HFFc6 (cell line): ENCODE results near the gene PHLDB3. TPM values are rescaled to one million over a fixed set of nuclear protein-coding genes. Genes with fewer than 3 reads are reported as not detected.
"Not testable (repeated sequence)": the region's sequence is repeated elsewhere in the genome, so short reads cannot be mapped to it uniquely, and the experiment has no call there.

Experiments used
- DNase-seq: peaks from one replicate; pipeline ENCODE4 v3.0.0-alpha.2; 2018
- H3K27ac Mint-ChIP-seq: 2 replicates; pipeline ENCODE4 v1.8.0; 2020; ENCODE audit warnings: mild to moderate bottlenecking, mixed read lengths
- H3K27me3 Mint-ChIP-seq: 2 replicates; pipeline ENCODE4 v1.8.0; 2021; ENCODE audit warnings: mild to moderate bottlenecking, moderate library complexity, mixed read lengths; ENCODE audit not compliant: insufficient read depth
- H3K36me3 Mint-ChIP-seq: 2 replicates; pipeline ENCODE4 v1.8.0; 2021; ENCODE audit warnings: low read depth, mixed read lengths
- H3K4me1 Mint-ChIP-seq: 2 replicates; pipeline ENCODE4 v1.8.0; 2020; ENCODE audit warnings: low read depth, mixed read lengths
- H3K4me3 Mint-ChIP-seq: 2 replicates; pipeline ENCODE4 v1.8.0; 2020; ENCODE audit warnings: mild to moderate bottlenecking, moderate library complexity, mixed read lengths
- H3K9me3 Mint-ChIP-seq: 2 replicates; pipeline ENCODE4 v1.8.0; 2020; ENCODE audit warnings: mild to moderate bottlenecking, mixed read lengths
- CTCF ChIP-seq: fragments of 200-600 bp; sonication (generic); IDR thresholded peaks from 2 replicates; pipeline ENCODE4 v1.5.0; 2021; ENCODE audit warnings: antibody characterized with exemption, mild to moderate bottlenecking
- total RNA-seq, 6 experiments: library from RNA; stranded (reverse); fragmentation: NEBNext Ultra II Directional; extraction: Animal tissue kit (Norgen Biotek cat#: 25700); gene quantifications; 2 replicates in 1 of 6; 3 replicates in 5 of 6; pipeline ENCODE4 v1.2.3, GENCODE V29; 2021

Gene PHLDB3
- total RNA-seq, 6 experiments from 2014 or later, result 7.5 to 12.5 (median 11.7) TPM

DNA sequence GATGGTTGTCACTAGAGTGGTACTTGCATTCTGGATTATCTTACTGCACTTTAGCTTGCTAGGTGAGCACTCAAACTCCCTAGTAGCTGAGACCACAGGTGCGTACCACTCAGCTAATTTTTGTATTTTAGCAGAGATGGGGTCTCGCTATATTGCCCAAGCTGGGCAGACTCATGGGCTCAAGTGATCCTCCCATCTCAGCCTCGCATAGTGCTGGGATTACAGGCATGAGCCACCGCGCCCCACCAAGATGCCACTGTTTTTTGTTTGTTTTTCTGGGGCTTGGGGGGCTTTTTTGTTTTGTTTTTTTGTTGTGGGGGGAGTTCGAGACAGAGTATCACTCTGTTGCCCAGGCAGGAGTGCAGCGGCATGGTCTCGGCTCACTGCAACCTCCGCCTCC lies 56.9 kb downstream of the PHLDB3 start:
- DNase-seq, result no peak
- Mint-ChIP-seq H3K27ac (no peak overlapping the region), H3K36me3 (peaks cover 5% of the 10 kb centered on the region), H3K4me1 (peaks cover 12% of the 10 kb centered on the region), H3K27me3 (peaks cover 10% of the 10 kb centered on the region), H3K4me3 (no peak overlapping the region), H3K9me3 (peaks cover 6% of the 10 kb centered on the region)
- no peak for TF ChIP-seq CTCF

DNA sequence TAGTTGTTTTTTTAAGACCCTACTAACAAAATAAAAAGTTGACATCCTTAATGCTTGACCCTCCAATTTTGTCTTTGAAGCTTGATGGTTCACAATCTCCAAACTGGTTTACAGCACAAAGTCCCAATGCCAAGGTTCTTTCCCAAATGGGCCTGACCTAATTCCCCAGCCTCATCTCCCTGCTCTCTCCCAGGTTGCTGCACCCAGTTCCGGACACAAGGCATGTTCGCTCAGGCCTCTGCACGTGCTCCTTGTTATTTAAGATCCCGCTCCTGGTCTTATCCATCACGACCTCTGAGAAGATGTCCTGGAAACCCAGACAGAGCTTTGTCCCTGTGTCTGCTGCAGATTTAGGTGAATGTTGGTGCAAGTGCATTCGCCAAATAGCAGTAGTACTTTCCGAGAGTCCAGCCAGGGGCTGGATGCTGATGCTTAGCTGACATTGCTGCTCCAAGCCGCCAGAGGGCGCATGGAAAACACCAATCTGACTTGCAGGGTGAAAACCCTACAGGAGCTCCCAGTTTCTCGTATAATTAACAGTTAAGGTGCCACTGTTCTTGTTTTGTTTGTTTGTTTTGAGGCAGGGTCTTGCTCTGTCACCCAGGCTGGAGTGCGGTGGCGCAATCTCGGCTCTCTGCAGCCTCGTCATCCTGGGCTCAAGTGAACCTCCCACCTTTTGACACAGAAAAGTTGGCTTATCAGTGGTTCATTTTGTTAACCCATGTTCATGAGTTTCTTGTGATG lies 57.6 kb downstream of the PHLDB3 start:
- H3K9me3 Mint-ChIP-seq, result no peaks in the 10 kb centered on the region
- DNase-seq, result peak; percentile 64

DNA sequence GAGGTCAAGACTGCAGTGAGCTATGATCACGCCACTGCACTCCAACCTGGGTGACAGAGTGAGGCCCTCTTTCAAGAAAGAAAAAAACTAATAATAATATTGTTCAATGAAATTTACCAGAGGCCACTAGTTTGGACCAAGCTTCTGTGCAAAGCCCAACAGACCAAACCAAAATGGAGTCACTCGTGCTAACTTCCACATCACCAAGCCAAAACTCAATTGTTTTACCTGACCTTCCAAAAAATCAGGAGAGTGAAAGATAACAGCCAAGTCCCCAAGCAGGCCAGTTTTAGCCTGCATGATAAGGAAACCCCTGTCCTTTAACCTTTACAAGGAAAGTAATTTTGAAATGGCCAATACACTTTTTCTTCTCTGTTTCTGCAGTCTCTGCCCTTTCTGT lies 59.1 kb downstream of the PHLDB3 start:
- Mint-ChIP-seq H3K27me3 (peaks cover 10% of the 10 kb centered on the region), H3K9me3 (no peaks in the 10 kb centered on the region), H3K27ac (no peak overlapping the region), H3K4me3 (no peak overlapping the region), H3K36me3 (no peaks in the 10 kb centered on the region), H3K4me1 (peaks cover 8% of the 10 kb centered on the region)
- no peak for TF ChIP-seq CTCF
- DNase-seq, result no peak

More for the DNA sequence above, 57.6 kb downstream of the PHLDB3 start:
- no peaks in the 10 kb centered on the region for H3K36me3 Mint-ChIP-seq
- peak; percentile 99 for TF ChIP-seq CTCF
- H3K27me3 Mint-ChIP-seq, result peaks cover 10% of the 10 kb centered on the region
- H3K27ac Mint-ChIP-seq, result no peak overlapping the region
- H3K4me3 Mint-ChIP-seq, result no peak overlapping the region
- H3K4me1 Mint-ChIP-seq, result peaks cover 8% of the 10 kb centered on the region

DNA sequence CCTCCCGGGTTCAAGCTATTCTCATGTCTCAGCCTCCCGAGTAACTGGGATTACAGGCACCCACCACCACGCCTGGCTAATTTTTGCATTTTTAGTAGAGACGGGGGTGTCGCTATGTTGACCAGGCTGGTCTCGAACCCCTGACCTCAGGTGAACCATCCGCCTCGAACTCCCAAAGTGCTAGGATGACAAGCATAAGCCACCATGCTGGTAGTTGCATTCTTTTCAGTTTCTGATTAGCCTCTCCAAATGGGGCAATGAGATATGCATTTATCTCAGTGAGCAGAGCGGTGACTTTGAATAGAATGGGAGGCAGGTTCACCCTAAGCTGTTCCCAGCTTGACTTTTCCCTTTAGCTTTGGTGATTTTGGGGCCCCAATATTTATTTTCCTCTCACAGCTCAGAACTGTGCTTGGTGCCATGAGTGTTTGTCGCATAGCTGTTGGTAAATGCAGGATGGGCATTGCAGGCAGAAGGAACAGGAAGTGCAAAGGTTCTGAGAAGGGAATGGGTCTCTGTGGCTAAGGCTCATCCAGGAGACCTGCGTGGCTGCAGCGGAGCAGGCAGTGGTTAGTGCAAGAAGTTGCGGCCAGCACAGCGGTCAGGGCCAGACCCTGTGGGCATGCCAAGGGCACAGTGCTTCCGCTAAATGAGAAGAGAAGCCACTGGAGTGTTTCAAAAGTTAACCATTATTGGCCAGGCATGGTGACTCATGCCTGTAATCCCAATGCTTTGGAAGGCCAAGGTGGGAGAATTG lies 59.8 kb downstream of the PHLDB3 start:
- Mint-ChIP-seq H3K27ac (no peak overlapping the region), H3K36me3 (no peaks in the 10 kb centered on the region), H3K9me3 (no peaks in the 10 kb centered on the region), H3K27me3 (peaks cover 10% of the 10 kb centered on the region), H3K4me1 (peaks cover 8% of the 10 kb centered on the region), H3K4me3 (no peak overlapping the region)
- no peak for TF ChIP-seq CTCF
- no peak for DNase-seq

GRCh38 chr19:43444091-43444490 lies 60.5 kb downstream of the PHLDB3 start:
- not testable (repeated sequence) for H3K27ac Mint-ChIP-seq, DNase-seq, H3K4me3 Mint-ChIP-seq, H3K9me3 Mint-ChIP-seq, H3K27me3 Mint-ChIP-seq, H3K36me3 Mint-ChIP-seq
- peaks cover 13% of the 10 kb centered on the region for H3K4me1 Mint-ChIP-seq

DNA sequence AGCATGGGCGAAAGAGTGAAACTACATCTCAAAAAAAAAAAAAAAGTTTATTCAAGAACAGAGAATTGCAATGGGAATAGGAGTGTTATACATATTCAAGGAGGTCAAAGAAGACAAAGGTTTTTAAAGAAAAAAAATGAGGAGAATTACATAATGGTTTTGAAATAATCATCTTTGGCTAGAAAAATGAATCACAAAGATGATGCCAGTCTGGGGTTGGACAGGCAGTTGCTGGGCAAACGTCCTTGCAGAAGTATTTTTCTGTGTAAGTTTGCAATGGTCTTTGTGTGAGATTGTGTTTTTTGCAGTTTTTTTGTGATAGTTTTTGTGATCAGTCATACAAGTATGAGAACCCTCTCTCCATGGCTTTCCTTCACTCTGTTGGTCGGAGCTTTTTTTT lies 62.8 kb downstream of the PHLDB3 start:
- no peak overlapping the region for H3K4me3 Mint-ChIP-seq
- no peak overlapping the region for H3K27ac Mint-ChIP-seq
- TF ChIP-seq CTCF, result no peak
- DNase-seq, result no peak
- H3K9me3 Mint-ChIP-seq, result no peaks in the 10 kb centered on the region
- peaks cover 22% of the 10 kb centered on the region for H3K4me1 Mint-ChIP-seq
- peaks cover 11% of the 10 kb centered on the region for H3K27me3 Mint-ChIP-seq
- no peaks in the 10 kb centered on the region for H3K36me3 Mint-ChIP-seq
